H1 (cell line): Measurements from ENCODE around the gene NR5A1. TPM values are rescaled to one million over a fixed set of nuclear protein-coding genes. Genes with fewer than 3 reads are reported as not detected.

Source experiments
- ASH2L ChIP-seq: fragments of 200-600, 300-600 bp; sonication (generic); IDR thresholded peaks from one replicate; pipeline ENCODE4 v1.7.1; 2017; ENCODE audit warnings: low read length
- CBX5 ChIP-seq: fragments of 300-800, 300-1000 bp; sonication (generic); IDR thresholded peaks from 2 replicates; pipeline ENCODE4 v1.7.1; 2016; ENCODE audit warnings: antibody characterized with exemption, low read length, low read depth
- EP300 ChIP-seq, 2 experiments: IDR thresholded peaks; 1 replicate in 1 of 2; 2 replicates in 1 of 2; pipeline ENCODE4 v1.6.1; 2011 to 2012; ENCODE audit warnings: low read depth in 2 of 2, low read length in 2 of 2, mild to moderate bottlenecking in 2 of 2, borderline replicate concordance in 1 of 2, inconsistent platforms in 1 of 2, moderate library complexity in 1 of 2
- HDAC2 ChIP-seq, 2 experiments: fragments of 300-600 bp in 1 of 2; sonication (generic) in 1 of 2; IDR thresholded peaks; 2 replicates each; pipeline ENCODE4 v1.6.1; 2011 to 2012; ENCODE audit warnings: low read depth in 2 of 2, low read length in 2 of 2, mild to moderate bottlenecking in 2 of 2, moderate library complexity in 2 of 2, borderline replicate concordance in 1 of 2, inconsistent platforms in 1 of 2
- HDAC6 ChIP-seq: IDR thresholded peaks from one replicate; pipeline ENCODE4 v1.7.1; 2012; ENCODE audit warnings: low read depth, mild to moderate bottlenecking, inconsistent platforms, low read length, moderate library complexity
- NRF1 ChIP-seq: IDR thresholded peaks from 2 replicates; pipeline ENCODE4 v1.6.1; 2011; ENCODE audit warnings: mild to moderate bottlenecking, low read depth, low read length, improper control_type of control experiment
- POU5F1 ChIP-seq: IDR thresholded peaks from 2 replicates; pipeline ENCODE4 v1.6.1; 2011; ENCODE audit warnings: low read depth, mild to moderate bottlenecking, low read length, moderate library complexity
- SIN3A ChIP-seq, 2 experiments: IDR thresholded peaks in 1 of 2; conservative IDR thresholded peaks in 1 of 2; 2 replicates each; pipeline ENCODE4 v1.6.1; 2011 to 2012; ENCODE audit warnings: low read length in 2 of 2, improper control_type of control experiment in 1 of 2, low read depth in 1 of 2, mild to moderate bottlenecking in 1 of 2
- SIRT6 ChIP-seq: IDR thresholded peaks from one replicate; pipeline ENCODE4 v1.7.1; 2012; ENCODE audit warnings: low read length, inconsistent platforms
- SRF ChIP-seq: IDR thresholded peaks from 2 replicates; pipeline ENCODE4 v1.6.1; 2011; ENCODE audit warnings: mild to moderate bottlenecking, low read depth, low read length, moderate library complexity
- ZNF274 ChIP-seq: IDR thresholded peaks from 2 replicates; pipeline ENCODE4 v1.7.0; 2012; ENCODE audit warnings: low read length, borderline replicate concordance; ENCODE audit errors: extremely low read depth
- polyA plus RNA-seq, 7 experiments: library from polyadenylated mRNA; depleted of rRNA in 3 of 7; stranded (reverse) in 5 of 7; unstranded in 2 of 7; fragments of >200 nt in 5 of 7; fragments of 200-250 nt in 2 of 7; gene quantifications; 1 replicate in 5 of 7; 2 replicates in 1 of 7; 4 replicates in 1 of 7; pipeline versions ENCODE4 v1.2.1 to v1.2.3, GENCODE V29; 2011 to 2013; ENCODE audit warnings: missing spikeins in 2 of 7, mixed read lengths in 2 of 7
- total RNA-seq: library from RNA; stranded (reverse); fragmentation: NEBNext Ultra II Directional; extraction: Animal tissue kit (Norgen Biotek cat#: 25700); gene quantifications from 2 replicates; pipeline ENCODE4 v1.2.1, GENCODE V29; 2021
- TF ChIP-seq, protein P1 (sequence below): fragments of 300-600 bp; sonication (generic); IDR thresholded peaks from 2 replicates; pipeline ENCODE4 v1.7.1; 2012; ENCODE audit warnings: low read length, moderate library complexity, mild to moderate bottlenecking, inconsistent platforms; ENCODE audit not compliant: insufficient replicate concordance

The NR5A1 gene
- total and polyA plus RNA-seq, 2 of the 8 experiments (the other 6 are each of a cell fraction or from before 2014, with no cell fraction given), result 0.29 to 0.58 TPM

GRCh38 chr9:124447297-124447661 lies 59.9 kb downstream of the NR5A1 start (continued):
- TF ChIP-seq, protein P1, sequence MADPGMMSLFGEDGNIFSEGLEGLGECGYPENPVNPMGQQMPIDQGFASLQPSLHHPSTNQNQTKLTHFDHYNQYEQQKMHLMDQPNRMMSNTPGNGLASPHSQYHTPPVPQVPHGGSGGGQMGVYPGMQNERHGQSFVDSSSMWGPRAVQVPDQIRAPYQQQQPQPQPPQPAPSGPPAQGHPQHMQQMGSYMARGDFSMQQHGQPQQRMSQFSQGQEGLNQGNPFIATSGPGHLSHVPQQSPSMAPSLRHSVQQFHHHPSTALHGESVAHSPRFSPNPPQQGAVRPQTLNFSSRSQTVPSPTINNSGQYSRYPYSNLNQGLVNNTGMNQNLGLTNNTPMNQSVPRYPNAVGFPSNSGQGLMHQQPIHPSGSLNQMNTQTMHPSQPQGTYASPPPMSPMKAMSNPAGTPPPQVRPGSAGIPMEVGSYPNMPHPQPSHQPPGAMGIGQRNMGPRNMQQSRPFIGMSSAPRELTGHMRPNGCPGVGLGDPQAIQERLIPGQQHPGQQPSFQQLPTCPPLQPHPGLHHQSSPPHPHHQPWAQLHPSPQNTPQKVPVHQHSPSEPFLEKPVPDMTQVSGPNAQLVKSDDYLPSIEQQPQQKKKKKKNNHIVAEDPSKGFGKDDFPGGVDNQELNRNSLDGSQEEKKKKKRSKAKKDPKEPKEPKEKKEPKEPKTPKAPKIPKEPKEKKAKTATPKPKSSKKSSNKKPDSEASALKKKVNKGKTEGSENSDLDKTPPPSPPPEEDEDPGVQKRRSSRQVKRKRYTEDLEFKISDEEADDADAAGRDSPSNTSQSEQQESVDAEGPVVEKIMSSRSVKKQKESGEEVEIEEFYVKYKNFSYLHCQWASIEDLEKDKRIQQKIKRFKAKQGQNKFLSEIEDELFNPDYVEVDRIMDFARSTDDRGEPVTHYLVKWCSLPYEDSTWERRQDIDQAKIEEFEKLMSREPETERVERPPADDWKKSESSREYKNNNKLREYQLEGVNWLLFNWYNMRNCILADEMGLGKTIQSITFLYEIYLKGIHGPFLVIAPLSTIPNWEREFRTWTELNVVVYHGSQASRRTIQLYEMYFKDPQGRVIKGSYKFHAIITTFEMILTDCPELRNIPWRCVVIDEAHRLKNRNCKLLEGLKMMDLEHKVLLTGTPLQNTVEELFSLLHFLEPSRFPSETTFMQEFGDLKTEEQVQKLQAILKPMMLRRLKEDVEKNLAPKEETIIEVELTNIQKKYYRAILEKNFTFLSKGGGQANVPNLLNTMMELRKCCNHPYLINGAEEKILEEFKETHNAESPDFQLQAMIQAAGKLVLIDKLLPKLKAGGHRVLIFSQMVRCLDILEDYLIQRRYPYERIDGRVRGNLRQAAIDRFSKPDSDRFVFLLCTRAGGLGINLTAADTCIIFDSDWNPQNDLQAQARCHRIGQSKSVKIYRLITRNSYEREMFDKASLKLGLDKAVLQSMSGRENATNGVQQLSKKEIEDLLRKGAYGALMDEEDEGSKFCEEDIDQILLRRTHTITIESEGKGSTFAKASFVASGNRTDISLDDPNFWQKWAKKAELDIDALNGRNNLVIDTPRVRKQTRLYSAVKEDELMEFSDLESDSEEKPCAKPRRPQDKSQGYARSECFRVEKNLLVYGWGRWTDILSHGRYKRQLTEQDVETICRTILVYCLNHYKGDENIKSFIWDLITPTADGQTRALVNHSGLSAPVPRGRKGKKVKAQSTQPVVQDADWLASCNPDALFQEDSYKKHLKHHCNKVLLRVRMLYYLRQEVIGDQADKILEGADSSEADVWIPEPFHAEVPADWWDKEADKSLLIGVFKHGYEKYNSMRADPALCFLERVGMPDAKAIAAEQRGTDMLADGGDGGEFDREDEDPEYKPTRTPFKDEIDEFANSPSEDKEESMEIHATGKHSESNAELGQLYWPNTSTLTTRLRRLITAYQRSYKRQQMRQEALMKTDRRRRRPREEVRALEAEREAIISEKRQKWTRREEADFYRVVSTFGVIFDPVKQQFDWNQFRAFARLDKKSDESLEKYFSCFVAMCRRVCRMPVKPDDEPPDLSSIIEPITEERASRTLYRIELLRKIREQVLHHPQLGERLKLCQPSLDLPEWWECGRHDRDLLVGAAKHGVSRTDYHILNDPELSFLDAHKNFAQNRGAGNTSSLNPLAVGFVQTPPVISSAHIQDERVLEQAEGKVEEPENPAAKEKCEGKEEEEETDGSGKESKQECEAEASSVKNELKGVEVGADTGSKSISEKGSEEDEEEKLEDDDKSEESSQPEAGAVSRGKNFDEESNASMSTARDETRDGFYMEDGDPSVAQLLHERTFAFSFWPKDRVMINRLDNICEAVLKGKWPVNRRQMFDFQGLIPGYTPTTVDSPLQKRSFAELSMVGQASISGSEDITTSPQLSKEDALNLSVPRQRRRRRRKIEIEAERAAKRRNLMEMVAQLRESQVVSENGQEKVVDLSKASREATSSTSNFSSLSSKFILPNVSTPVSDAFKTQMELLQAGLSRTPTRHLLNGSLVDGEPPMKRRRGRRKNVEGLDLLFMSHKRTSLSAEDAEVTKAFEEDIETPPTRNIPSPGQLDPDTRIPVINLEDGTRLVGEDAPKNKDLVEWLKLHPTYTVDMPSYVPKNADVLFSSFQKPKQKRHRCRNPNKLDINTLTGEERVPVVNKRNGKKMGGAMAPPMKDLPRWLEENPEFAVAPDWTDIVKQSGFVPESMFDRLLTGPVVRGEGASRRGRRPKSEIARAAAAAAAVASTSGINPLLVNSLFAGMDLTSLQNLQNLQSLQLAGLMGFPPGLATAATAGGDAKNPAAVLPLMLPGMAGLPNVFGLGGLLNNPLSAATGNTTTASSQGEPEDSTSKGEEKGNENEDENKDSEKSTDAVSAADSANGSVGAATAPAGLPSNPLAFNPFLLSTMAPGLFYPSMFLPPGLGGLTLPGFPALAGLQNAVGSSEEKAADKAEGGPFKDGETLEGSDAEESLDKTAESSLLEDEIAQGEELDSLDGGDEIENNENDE, result no peak
- TF ChIP-seq SIN3A (conservative IDR thresholded peaks at IDR 0.05 in 1 of 2, IDR thresholded peaks at IDR 0.05 in 1 of 2; ENCODE audit: low read depth in 1 of 2, low read length in 2 of 2) (no peak), POU5F1 (no peak), ZNF274 (no peak), SIRT6 (no peak), ASH2L (no peak), SRF (no peak), EP300 (IDR thresholded peaks at IDR 0.05; ENCODE audit: borderline replicate concordance in 1 of 2, low read depth in 2 of 2, low read length in 2 of 2) (no peak), CBX5 (no peak), NRF1 (no peak), HDAC6 (no peak), HDAC2 (IDR thresholded peaks at IDR 0.05; ENCODE audit: borderline replicate concordance in 1 of 2, low read depth in 2 of 2, low read length in 2 of 2) (no peak)
